ENCODE data around the gene CISD1.
"Not testable (repeated sequence)": the region's sequence is repeated elsewhere in the genome, so short reads cannot be mapped to it uniquely, and the experiment has no call there.

The CISD1 gene

GRCh38 chr10:58268946-58269781 lies at the start of gene CISD1:
Gene CISD1 (plus strand): TSS chr10:58269162. CDS start chr10:58269274, 112 bp downstream.
- DNase-seq: peak; percentile 95

DNA sequence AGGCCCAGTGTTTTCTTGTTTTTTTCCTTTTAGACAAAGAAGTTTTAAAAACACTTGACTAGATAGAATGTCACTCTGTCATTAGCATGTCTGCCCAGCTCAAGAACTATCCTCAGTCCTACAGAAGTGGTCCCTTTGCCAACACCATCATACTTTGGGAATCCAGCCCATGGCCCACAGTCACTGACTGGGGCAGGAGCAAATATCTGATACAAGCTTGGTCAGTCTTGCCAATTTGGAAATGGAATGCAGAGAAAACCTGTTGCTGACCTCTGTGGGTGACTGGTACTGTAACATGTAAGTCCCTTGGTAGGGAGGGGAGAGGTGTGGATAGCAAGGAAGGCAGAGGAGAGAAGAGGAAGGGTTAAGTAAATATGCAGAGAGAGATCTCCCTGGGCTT lies 49.1 kb upstream of the CISD1 start:
- no peak for DNase-seq

DNA sequence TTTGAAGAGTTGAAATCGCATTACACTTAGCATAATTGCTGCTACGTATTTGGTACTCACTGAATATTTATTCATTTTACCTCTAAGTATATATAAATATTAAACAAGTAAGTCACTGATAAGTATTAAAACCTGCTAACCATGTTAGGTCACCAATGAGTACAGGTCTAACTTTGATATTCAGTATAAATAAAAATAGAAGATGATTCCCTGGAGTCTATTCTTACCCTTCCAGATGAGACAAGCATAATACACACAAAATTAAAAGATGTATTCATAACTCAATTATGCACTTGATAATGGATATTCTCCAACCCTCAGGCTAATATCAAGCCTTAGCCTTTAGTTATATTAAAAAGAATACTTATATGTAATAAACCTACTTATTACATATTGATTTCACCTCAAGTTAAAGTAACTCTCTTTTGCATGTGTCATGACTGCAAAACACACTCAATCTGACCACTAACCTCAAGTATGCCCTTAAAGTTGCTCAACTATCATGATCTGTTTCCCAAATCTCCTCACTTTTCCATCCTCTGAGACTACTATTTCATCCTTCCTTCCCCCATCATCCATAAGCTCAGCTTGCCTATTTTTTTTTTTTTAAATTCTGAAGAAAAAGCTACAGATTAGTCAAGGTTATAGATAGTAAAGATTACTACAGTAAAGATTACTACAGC lies 48.1 kb upstream of the CISD1 start:
- DNase-seq: no peak

GRCh38 chr10:58225654-58226053 lies 43.3 kb upstream of the CISD1 start:
- no peak for DNase-seq

- DNase-seq: not testable (repeated sequence)
These were observed 39.1 kb upstream of the CISD1 start for GRCh38 chr10:58229856-58230255.

DNA sequence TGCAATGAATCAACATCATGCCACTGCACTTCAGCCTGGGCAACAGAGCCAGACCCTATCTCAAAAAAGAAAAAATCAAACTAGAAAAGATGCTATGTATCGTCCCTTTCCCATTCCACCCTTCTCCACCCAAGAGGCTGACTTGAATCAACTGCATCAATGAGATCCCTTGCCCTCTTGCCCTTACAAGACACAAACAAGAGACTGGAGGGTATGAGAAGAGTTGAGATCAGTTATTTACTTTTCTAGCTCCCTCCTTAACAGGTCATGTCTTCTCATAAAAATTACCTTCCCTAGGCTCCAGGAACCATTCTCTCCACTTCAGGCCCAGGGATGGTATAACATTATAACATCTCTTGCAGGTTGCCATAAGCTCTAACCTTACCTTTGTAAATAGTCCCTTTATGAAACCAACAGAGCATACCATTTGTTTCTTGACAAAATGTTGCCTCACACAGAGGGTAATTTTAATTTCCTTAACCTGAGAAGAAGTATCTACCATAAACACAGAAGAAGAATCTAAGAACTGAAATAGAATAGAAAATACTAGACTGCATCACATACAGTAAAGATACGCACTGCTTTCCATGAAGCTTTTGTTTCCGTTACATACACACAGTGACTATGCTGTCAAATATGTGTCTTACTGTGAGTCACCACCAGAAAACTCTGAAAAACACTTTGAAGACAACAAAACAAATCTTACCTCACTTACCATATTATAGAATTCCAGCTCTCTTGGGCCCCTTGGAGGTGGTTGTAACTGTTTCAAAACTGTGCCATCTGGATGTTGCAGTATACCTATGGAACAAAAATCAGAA lies 31.7 kb upstream of the CISD1 start:
- DNase-seq: no peak

GRCh38 chr10:58239561-58240169 lies 29.3 kb upstream of the CISD1 start:
- DNase-seq: no peak

DNA sequence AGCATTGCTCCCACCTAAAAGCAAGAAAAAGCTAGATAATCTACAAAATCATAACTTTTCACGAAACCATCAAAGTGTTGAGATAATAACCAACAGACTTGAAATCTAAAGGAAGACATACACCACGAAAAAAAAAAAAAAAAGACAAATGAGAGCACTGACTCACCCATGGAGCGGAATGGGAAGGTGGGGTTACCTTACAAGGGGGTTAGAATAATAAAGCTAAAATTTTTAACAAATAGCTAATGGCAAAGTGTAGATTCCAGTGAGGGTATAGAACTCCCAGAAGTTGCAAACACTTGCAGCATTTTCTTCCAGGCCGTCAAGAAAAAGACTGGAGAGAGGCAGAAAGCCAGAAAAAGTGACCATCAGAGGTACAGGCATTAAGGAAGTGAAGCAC lies 28.4 kb upstream of the CISD1 start:
- no peak for DNase-seq

GRCh38 chr10:58241346-58241745 lies 27.6 kb upstream of the CISD1 start:
- no peak for DNase-seq

DNA sequence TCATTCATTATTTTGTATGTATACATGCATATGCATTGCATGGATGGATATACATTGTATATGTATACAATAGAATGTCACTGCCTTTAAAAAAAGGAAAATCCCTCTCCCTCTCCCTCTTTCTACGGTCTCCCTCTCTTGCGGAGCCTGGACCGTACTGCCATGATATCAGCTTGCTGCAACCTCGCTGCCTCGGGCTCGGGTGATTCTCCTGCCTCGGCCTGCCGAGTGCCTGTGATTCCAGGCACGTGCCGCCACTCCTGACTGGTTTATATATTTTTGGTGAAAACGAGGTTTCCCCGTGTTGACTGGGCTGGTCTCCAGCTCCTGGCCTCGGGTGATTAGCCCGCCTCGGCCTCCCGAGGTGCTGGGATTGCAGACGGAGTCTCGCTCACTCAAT lies 25.7 kb upstream of the CISD1 start:
- DNase-seq: no peak

- not testable (repeated sequence) for DNase-seq
These were observed 25.2 kb upstream of the CISD1 start for GRCh38 chr10:58243801-58244200.

DNA sequence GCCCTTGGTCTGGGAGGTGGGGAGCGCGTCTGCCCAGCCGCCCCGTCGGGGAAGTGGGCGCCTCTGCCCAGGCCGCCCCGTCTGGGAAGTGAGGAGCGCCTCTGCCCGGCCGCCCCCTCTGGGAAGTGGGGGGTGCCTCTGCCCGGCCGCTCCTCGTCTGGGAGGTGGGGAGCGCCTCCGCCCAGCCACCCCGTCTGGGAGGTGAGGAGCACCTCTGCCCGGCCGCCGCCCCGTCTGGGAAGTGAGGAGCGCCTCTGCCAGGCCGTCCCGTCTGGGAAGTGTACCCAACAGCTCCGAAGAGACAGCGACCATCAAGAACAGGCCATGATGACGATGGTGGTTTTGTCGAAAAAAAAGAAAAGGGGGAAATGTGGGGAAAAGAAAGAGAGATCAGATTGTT lies 24.7 kb upstream of the CISD1 start:
- not testable (repeated sequence) for DNase-seq

DNA sequence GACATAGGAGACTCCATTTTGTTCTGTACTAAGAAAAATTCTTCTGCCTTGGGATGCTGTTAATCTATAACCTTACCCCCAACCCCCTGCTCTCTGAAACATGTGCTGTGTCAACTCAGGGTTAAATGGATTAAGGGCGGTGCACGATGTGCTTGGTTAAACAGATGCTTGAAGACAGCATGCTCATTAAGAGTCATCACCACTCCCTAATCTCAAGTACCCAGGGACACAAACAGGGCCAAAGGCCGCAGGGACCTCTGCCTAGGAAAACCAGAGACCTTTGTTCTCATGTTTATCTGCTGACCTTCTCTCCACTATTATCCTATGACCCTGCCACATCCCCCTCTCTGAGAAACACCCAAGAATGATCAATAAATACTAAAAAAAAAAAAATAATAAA lies 24.3 kb upstream of the CISD1 start:
- not testable (repeated sequence) for DNase-seq

GRCh38 chr10:58253184-58253583 lies 15.8 kb upstream of the CISD1 start:
- no peak for DNase-seq

DNA sequence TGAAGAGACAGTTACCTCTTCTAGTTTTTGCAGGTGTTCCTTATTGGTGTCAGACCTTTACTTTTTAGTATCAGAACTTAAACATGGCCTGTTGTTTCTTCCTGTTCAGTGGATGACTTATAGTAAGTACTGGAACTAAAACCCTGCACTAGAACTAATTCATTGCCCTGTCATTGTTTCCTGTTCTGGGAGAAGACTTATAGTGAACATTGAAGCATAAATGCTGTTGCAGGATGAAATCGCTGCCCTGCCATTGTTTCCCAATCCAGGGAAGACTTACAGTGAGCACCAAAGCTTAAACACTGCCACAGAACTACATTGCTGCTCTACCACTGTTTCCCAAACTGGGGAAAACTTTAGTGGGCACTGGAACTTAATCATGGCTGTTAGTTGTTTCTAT lies 14.3 kb upstream of the CISD1 start:
- DNase-seq: no peak

DNA sequence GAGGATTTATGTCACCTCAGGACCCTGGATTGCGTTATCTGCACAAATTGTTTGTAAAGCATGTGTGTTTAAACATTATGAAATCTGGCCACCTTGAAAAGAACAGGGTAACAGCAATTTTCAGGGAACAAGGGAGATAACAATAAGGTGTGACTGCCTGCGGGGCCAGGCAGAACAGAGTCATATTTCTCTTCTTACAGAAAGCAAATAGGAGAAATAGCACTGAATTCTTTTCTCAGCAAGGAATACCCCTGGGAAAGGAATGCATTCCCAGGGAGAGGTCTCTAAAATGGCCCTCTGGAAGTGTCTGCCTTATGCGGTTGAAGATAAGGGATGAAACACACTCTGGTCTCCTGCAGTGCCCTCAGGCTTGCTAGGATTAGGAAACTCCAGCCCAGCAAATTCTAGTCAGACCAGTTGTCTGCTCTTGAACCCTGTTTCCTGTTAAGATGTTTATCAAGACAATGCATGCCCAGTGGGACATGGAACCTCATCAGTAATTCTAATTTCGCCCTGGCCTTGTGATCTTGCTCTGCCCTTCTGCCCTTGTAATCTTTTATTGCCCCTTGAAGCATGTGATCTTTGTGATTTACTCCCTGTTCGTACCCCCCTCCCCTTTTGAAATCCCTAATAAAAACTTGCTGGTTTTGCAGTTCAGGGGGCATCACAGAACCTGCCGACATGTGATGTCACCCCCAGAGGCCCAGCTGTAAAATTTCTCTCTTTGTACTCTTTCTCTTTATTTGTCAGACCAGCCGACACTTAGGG lies 12.8 kb upstream of the CISD1 start:
- not testable (repeated sequence) for DNase-seq

DNA sequence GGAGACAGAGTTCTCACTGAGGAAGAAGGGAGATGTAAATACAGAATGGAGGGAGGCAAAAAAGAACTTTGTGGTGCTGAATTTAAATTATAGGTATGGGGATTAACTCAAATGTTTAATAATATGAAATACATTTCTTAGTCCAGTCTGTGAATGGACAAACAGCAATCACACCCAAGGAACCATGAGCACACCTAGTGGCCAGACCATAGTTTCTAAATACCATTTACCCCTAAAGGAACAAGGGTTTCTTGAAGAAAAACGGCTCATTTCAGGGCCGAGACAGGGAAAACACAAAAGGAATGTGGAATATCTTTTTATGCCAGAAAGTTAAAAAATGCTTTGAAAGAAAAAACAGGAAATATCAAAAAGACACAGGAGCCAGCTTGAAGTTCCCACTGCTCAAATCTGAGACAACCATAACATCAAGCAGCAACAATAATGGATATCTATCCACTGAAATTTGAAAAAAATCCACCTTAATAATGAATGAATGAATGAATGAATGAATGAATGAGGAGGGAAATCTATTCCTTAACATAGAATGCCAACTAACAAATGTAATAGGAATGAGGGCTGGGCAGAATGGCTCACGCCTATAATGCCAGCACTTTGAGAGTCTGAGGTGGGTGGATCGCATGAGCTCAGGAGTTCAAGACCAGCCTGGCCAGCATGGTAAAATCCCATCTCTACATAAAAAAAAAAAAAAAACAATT lies 9.8 kb upstream of the CISD1 start:
- DNase-seq: no peak

GRCh38 chr10:58260334-58260733 lies 8.6 kb upstream of the CISD1 start:
- DNase-seq: no peak

GRCh38 chr10:58262766-58263165 lies 6.2 kb upstream of the CISD1 start:
- no peak for DNase-seq

GRCh38 chr10:58264780-58265179 lies 4.2 kb upstream of the CISD1 start:
- DNase-seq: no peak

GRCh38 chr10:58265249-58265648 lies 3.7 kb upstream of the CISD1 start:
- no peak for DNase-seq

Data from NCI-H1694 treated with DMSO at 0.1 percent for 48 hours (cell line).